Brain microvascular endothelial cell (primary cell): ENCODE data around the gene C22orf15.
"Not testable (repeated sequence)": the region's sequence is repeated elsewhere in the genome, so short reads cannot be mapped to it uniquely, and the experiment has no call there.

ENCODE experiments used
- DNase-seq: peaks from one replicate; pipeline ENCODE4 v3.0.0-alpha.2; 2020
- H3K27ac ChIP-seq: fragments of 250-450 bp; sonication (Bioruptor Pico); 2 replicates; pipeline ENCODE4 v1.5.1; 2020; ENCODE audit warnings: mild to moderate bottlenecking, moderate library complexity
- H3K27me3 ChIP-seq: fragments of 250-450 bp; sonication (Bioruptor Pico); replicated peaks from 2 replicates; pipeline ENCODE4 v1.5.1; 2020; ENCODE audit warnings: mild to moderate bottlenecking
- H3K36me3 ChIP-seq: fragments of 250-450 bp; sonication (Bioruptor Pico); replicated peaks from 2 replicates; pipeline ENCODE4 v1.5.1; 2020; ENCODE audit warnings: mild to moderate bottlenecking
- H3K4me3 ChIP-seq: 2 replicates; pipeline ENCODE4 v1.5.1; 2011; ENCODE audit warnings: low read depth, mild to moderate bottlenecking, control low read depth, low read length, moderate library complexity
- in situ Hi-C: cut with HindIII; loops from 2 replicates; pipeline ENCODE4 v1.10.0; 2017; ENCODE audit warnings: low sequenced_read_pairs, low pct_ligation_motif_present
- TF ChIP-seq, protein P1 (sequence below): IDR thresholded peaks from 2 replicates; pipeline ENCODE4 v1.5.1; 2011; ENCODE audit warnings: low read depth, mild to moderate bottlenecking, moderate library complexity, low read length, control low read depth, inconsistent platforms; ENCODE audit errors: missing control alignments

The C22orf15 gene

DNA sequence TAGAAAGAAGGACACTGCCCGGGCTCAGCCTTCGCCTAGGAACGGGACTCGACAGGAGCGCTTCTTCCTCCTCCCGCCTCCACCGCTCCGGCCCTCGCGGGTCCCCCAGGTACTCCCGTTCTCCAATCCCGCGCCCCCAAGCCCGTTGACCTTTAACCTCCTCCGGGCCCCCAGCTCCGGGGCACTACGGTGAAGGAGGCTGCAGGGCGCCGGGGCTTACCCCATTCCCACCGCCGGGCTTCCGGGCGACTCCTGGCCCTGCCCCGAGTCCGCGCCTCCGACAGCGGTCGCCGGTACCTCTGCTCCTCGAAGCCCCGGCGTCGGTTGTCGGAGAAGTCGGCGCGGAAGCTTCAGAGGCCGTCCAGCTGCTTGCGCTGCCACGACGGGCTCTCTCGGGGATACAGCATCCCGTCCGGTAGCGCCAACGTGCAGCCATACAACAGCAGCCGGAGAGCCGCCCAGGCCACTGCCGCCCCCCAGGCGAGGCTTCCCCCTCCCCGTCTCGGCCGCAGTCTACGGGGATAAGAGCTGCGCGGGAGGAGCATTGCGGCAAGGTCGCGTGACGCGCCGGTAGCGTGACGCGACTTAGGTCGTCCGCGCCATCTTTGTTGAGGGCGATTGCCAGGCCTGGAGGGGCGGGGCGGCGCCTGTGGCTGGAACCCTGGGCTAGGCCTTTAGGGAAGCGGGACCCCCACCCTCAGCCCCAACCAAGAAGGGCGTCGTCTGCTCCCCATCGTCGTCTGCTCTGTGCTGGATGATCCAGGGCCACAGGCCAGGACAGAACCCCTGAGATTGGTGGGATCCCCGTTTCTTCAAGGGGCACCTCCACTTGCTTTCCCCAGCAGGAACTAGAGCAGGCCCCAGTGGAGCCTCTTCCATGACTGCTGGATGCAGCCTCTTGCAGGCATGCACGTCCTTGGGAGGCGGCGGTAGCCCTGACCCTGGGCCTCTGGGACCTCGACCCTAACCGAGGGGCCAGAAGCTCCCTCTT is 45.7 kb upstream of the C22orf15 start:
- no peaks in the 10 kb centered on the region for H3K27me3 ChIP-seq

DNA sequence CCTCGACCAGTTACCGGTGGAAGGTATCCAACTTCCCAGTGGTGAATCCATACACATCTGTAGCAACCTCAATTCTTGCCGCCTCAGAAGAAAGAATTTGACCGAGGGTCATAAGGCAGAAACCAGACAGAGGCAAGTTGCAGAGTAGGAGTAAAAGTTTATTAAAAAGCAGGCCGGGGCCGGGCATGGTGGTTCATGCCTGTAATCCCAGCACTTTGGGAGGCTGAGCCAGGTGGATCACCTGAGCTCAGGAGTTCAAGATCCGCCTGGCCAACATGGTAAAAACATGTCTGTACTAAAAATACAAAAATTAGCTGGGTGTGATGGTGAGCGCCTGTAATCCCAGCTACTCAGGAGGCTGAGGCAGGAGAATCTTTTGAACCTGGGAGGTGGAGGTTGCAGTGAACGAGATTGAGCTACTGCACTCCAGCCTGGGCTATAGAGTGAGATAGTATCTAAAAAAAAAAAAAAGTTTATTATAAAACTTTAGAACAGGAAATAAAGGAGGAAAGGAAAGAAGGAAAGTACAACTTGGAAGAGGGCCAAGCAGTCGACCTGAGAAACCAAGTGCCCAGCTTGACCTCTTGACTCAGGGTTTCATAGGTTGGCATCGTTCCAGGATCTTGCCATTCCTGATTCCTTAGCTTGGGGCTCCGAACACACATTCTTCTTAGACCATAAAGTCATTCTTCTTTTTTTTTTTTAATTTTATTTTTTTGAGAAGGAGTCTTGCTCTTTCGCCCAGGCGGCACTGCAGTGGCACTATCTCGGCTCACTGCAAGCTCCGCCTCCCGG is 44.2 kb upstream of the C22orf15 start:
- Histone ChIP-seq H3K27me3 (no peaks in the 10 kb centered on the region), H3K27ac (no peak overlapping the region), H3K36me3 (peaks cover 5% of the 10 kb centered on the region), H3K4me3 (no peak overlapping the region)
- in situ Hi-C loops: no loop called here
- no peak for DNase-seq
- TF ChIP-seq, protein P1, sequence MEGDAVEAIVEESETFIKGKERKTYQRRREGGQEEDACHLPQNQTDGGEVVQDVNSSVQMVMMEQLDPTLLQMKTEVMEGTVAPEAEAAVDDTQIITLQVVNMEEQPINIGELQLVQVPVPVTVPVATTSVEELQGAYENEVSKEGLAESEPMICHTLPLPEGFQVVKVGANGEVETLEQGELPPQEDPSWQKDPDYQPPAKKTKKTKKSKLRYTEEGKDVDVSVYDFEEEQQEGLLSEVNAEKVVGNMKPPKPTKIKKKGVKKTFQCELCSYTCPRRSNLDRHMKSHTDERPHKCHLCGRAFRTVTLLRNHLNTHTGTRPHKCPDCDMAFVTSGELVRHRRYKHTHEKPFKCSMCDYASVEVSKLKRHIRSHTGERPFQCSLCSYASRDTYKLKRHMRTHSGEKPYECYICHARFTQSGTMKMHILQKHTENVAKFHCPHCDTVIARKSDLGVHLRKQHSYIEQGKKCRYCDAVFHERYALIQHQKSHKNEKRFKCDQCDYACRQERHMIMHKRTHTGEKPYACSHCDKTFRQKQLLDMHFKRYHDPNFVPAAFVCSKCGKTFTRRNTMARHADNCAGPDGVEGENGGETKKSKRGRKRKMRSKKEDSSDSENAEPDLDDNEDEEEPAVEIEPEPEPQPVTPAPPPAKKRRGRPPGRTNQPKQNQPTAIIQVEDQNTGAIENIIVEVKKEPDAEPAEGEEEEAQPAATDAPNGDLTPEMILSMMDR: no peak

More for the DNA sequence above, 45.7 kb upstream of the C22orf15 start:
- in situ Hi-C loops: no loop called here
- TF ChIP-seq, protein P1: no peak
- H3K36me3 ChIP-seq: peaks cover 7% of the 10 kb centered on the region
- DNase-seq: peak; percentile 65
- H3K4me3 ChIP-seq: peak overlapping the region; percentile 88
- peak overlapping the region; percentile 59 for H3K27ac ChIP-seq

DNA sequence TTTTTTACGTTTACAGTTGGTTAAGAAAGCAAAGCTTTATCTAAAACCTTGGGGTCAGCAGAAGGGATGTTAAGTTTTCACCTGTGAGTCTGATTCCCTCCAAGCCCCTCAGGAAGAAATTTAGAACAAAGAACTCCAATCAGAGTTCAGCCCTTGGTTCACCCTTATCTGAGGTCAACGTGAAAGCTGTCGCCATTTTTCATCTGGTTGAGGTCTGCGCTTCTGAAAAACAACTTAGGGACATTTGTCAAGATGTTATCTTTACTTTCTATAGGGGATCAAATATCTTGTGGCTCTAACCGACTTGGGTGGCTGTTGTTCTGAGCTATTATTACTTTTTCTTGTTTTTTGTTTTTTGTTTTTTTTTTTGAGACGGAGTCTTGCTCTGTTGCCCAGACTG is 41.9 kb upstream of the C22orf15 start:
- no peak for DNase-seq
- Histone ChIP-seq H3K27me3 (no peaks in the 10 kb centered on the region), H3K4me3 (no peak overlapping the region), H3K27ac (no peak overlapping the region), H3K36me3 (no peaks in the 10 kb centered on the region)
- in situ Hi-C loops: no loop called here
- TF ChIP-seq, protein P1: no peak

DNA sequence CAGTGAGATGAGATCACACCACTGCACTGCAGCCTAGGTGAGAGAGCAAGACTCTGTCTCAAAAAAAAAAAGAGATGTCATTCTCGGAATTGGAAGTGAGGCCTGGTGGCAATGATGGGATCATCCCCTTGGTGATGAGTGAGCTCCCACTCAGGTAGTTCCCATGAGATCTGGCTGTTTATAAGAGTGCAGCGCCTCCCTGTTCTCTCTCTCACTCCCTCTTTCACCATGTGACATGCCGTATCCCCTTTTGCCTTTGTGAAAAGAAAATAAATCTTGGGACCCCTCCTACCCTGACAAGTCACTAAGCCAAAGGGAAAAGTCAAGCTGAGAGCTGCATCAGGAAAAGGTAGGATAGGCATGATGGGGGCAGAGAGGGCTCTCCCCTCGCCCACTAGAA is 40.6 kb upstream of the C22orf15 start:
- Histone ChIP-seq H3K27ac (no peak overlapping the region), H3K27me3 (no peaks in the 10 kb centered on the region), H3K4me3 (no peak overlapping the region), H3K36me3 (no peaks in the 10 kb centered on the region)
- TF ChIP-seq, protein P1: no peak
- DNase-seq: no peak
- in situ Hi-C loops: no loop called here

DNA sequence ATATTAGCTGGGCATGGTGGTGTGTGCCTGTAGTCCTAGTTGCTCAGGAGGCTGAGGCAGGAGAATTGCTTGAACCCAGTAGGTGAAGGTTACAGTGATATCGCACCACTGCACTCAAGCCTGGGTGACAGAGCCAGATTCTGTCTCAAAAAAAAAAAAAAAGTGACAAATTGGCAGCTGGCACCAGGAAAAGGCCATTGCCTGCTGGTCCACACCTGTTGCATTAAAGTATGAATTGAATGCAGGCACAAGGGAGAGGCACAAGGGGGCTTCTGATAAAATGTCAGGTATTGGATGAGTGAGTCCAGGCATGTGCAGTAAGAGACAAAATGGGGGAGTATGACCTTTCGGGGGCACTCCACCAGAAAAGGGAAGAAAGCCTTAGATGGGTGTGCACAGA is 40.1 kb upstream of the C22orf15 start:
- DNase-seq: no peak
- Histone ChIP-seq H3K27ac (no peak overlapping the region), H3K27me3 (no peaks in the 10 kb centered on the region), H3K36me3 (no peaks in the 10 kb centered on the region), H3K4me3 (no peak overlapping the region)
- TF ChIP-seq, protein P1: no peak
- in situ Hi-C loops: no loop called here

DNA sequence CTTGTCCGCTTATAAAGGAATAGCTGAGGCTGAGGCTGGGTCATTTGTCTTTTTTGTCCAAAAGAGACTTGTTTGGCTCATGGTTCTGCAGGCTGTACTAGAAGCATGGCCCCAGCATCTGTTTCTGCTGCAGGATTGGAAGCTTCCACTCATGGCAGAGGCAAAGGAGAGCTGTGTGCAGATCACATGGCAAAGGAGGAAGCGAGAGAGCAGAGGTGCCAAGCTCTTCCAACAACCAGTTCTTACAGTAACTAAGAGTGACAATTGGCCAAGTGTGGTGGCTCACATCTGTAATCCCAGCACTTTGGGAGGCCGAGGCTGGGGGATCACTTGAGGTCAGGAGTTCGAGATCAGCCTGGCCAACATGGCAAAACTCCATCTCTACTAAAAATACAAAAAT is 34.7 kb upstream of the C22orf15 start:
- H3K27ac ChIP-seq, in situ Hi-C loops, H3K27me3 ChIP-seq, H3K36me3 ChIP-seq, H3K4me3 ChIP-seq, DNase-seq: not testable (repeated sequence)
